Psoas muscle (tissue), 8 donors: ENCODE results near the gene ADAD2. TPM values are rescaled to one million over a fixed set of nuclear protein-coding genes. Genes with fewer than 3 reads are reported as not detected.
A peak's percentile ranks its signal among the peaks of the same experiment; 100 is the strongest.

Experiments
- ATAC-seq, 4 donors: fragments of 200-7000 bp; cut with Tn5 transposase; one replicate each; pipeline ENCODE4 v1.9.1; 2020; ENCODE audit warnings: moderate library complexity in 3 of 4, mild to moderate bottlenecking in 2 of 4
- DNase-seq, 2 donors: peaks; one replicate each; pipeline ENCODE4 v3.0.0-alpha.2; 2020
- H3K27ac ChIP-seq: fragments of 200-600 bp; one replicate; pipeline ENCODE4 v1.8.0; 2022
- H3K27me3 ChIP-seq, 3 donors: fragments of 200-600 bp in 1 of 3; one replicate each; pipeline versions ENCODE4 v1.6.1 to v1.8.0; 2013 to 2022; ENCODE audit warnings: low read length in 2 of 3, mild to moderate bottlenecking in 2 of 3, moderate library complexity in 1 of 3; ENCODE audit not compliant: insufficient read depth in 3 of 3
- H3K36me3 ChIP-seq, 2 donors: fragments of 200-600 bp in 1 of 2; one replicate each; pipeline versions ENCODE4 v1.6.1 to v1.8.0; 2013 to 2022; ENCODE audit warnings: low read depth in 1 of 2, mild to moderate bottlenecking in 1 of 2, moderate library complexity in 1 of 2; ENCODE audit not compliant: insufficient read depth in 1 of 2
- H3K4me1 ChIP-seq: fragments of 200-600 bp; one replicate; pipeline ENCODE4 v1.8.0; 2022
- H3K4me3 ChIP-seq: fragments of 200-600 bp; one replicate; pipeline ENCODE4 v1.8.0; 2022; ENCODE audit warnings: mild to moderate bottlenecking
- H3K9me3 ChIP-seq: fragments of 200-600 bp; one replicate; pipeline ENCODE4 v1.8.0; 2022
- WGBS, 3 donors: extraction: QIAGEN DNeasy Blood & Tissue Kit; methylation state at CpG; one replicate each; pipeline versions ENCODE4 v1.1.6 to v1.1.7; 2013; 5-methylcytosine and 5-hydroxymethylcytosine counted together
- intact Hi-C, 2 donors: fragments of 100-400 bp; cut with DNase I; formaldehyde crosslinking; loops; one replicate each; pipeline versions ENCODE4 v1.11.0 to v1.14.2; 2022
- polyA plus RNA-seq, 3 donors: library from polyadenylated mRNA; stranded (reverse); fragments of 200-250 nt; gene quantifications; one replicate each; pipeline ENCODE4 v1.2.3, GENCODE V29; 2013
- total RNA-seq, 4 donors: library from RNA; stranded (reverse); fragmentation: NEBNext Ultra II Directional in 2 of 4; extraction: Animal tissue kit (Norgen Biotek cat#: 25700) in 2 of 4; gene quantifications; one replicate each; pipeline versions ENCODE4 v1.2.1 to v1.2.4, GENCODE V29; 2021 to 2023
- TF ChIP-seq, protein P1 (sequence below): fragments of 200-600 bp; IDR thresholded peaks from one replicate; pipeline ENCODE4 v1.8.0; 2022; ENCODE audit warnings: antibody characterized with exemption
- donor health status: healthy with polysubstance abuse.
- donor health status: DM: no; HTN: no; CAD: no; lungs with moderate emphysema.
- donor health status: Bipolar disorder and iron deficiency.
- donor health status: healthy.
- donor health status: DM: yes; HTN: yes; CAD: no.
- donor health status: DM: no; HTN: no; CAD: no.
- donor health status: DM: no; HTN: no; CAD: no.
- donor health status: DM: yes; HTN: yes; CAD: no.

The ADAD2 gene
- total and polyA plus RNA-seq, 7 donors, result 0.17 to 0.69 (median 0.18) TPM; not detected in 4

- WGBS, 3 donors, result 84 to 87% (median 85%) methylated on average over 6 of the region's 6 CpGs
- intact Hi-C loops, result no loop called here
- Histone ChIP-seq H3K27ac (no peak overlapping the region), H3K4me1 (peaks cover 2% of the 10 kb centered on the region), H3K36me3 (no peaks in the 10 kb centered on the region), H3K4me3 (no peak overlapping the region), H3K9me3 (no peaks in the 10 kb centered on the region), H3K27me3 (peaks cover 0 to 7% (median 3%) of the 10 kb centered on the region in 3 donors)
- ATAC-seq (no peak), DNase-seq (no peak)
- TF ChIP-seq, protein P1, sequence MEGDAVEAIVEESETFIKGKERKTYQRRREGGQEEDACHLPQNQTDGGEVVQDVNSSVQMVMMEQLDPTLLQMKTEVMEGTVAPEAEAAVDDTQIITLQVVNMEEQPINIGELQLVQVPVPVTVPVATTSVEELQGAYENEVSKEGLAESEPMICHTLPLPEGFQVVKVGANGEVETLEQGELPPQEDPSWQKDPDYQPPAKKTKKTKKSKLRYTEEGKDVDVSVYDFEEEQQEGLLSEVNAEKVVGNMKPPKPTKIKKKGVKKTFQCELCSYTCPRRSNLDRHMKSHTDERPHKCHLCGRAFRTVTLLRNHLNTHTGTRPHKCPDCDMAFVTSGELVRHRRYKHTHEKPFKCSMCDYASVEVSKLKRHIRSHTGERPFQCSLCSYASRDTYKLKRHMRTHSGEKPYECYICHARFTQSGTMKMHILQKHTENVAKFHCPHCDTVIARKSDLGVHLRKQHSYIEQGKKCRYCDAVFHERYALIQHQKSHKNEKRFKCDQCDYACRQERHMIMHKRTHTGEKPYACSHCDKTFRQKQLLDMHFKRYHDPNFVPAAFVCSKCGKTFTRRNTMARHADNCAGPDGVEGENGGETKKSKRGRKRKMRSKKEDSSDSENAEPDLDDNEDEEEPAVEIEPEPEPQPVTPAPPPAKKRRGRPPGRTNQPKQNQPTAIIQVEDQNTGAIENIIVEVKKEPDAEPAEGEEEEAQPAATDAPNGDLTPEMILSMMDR, result no peak
Measured at GRCh38 chr16:84227548-84227947, 36.6 kb downstream of the ADAD2 start.

DNA sequence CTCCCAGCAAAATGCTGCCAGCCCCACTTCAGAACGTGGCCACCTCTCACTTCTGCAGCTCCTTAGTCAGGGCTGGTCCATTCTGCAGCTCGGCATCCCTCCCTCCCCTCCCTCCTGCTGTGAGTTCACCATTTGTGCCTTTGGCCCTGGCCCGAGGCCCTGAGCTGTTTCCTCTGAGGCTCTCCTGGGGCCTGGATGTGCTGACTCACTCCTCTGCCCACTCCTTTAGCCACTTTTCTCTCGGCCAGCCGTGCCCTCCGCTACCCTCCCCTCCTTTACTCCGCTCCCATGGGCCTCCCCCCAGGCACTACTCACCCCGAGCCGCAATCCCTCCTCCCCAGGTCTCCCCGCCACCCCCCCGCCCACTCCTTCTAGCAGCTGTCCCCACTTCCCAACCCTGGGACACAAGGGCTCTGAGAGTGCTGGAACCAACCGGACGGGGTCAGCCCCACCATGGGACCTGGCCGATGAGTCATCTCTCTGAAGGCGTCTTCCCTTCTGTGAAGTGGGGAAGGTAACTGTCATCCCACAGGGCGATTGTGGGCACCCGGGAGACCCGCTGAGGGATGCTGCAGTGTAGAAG lies 37.4 kb downstream of the ADAD2 start:
- ATAC-seq (peak; percentile 49 to 84 (median 80)), DNase-seq (peak; percentile 82 to 89)
- 21 to 23% (median 21%) methylated on average over 17 to 18 of the region's 18 CpGs for WGBS, 3 donors
- TF ChIP-seq, protein P1, result no peak
- Histone ChIP-seq H3K9me3 (no peaks in the 10 kb centered on the region), H3K4me1 (peaks cover 2% of the 10 kb centered on the region), H3K36me3 (no peaks in the 10 kb centered on the region), H3K4me3 (no peak overlapping the region), H3K27me3 (peaks cover 0 to 7% (median 3%) of the 10 kb centered on the region in 3 donors), H3K27ac (no peak overlapping the region)
- intact Hi-C loops, result no loop called here

DNA sequence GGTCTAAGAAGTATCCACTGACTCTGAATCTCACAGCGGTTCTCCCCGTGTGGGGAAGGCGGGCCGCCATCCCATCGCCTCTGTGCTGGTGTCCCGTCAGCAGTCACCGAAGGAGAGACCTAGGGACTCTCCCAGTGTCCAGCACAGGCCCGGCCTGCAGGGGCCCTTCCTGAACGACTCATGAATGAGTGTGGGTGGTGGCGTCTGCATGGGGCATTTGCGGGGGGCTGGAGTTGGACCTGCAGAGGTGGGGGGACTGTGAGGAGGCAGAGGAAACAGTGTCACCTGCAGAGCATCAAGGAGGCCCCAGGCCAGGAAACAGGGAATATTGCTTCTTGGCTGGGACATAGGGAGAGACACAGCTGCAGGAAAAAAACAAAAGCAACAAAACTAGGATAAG lies 38.5 kb downstream of the ADAD2 start:
- Histone ChIP-seq H3K9me3 (no peaks in the 10 kb centered on the region), H3K36me3 (no peaks in the 10 kb centered on the region), H3K27ac (no peak overlapping the region), H3K4me1 (peaks cover 2% of the 10 kb centered on the region), H3K4me3 (no peak overlapping the region), H3K27me3 (peaks cover 0 to 6% (median 2%) of the 10 kb centered on the region in 3 donors)
- no peak for ATAC-seq
- TF ChIP-seq, protein P1, result no peak
- no peak for DNase-seq
- 74 to 84% (median 74%) methylated on average over 11 of the region's 11 CpGs for WGBS, 3 donors
- intact Hi-C loops, result no loop called here

DNA sequence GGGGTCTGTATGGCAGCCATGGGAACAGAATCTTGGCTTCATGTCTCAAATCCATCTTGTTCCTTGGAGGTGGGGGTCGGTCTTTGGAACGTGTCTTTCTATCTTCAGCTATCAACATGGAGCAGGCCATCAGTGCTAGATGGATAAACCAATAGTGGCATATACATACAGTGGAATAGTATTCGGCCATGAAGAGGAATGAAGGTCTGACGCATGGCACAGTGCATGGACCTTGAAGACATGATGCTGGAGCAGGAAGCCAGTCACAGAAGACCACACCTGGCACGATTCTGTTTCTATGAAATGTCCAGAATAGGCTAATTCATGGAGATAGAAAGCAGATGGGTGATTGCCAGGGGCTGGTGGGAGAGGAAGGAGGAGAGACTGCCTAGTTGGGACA lies 41.1 kb downstream of the ADAD2 start:
- Histone ChIP-seq H3K27me3 (no peaks in the 10 kb centered on the region), H3K9me3 (no peaks in the 10 kb centered on the region), H3K27ac (no peak overlapping the region), H3K36me3 (no peaks in the 10 kb centered on the region), H3K4me1 (peaks cover 2% of the 10 kb centered on the region), H3K4me3 (no peak overlapping the region)
- DNase-seq, result no peak
- ATAC-seq, result no peak
- 92 to 93% (median 92%) methylated on average over 5 of the region's 5 CpGs for WGBS, 3 donors
- TF ChIP-seq, protein P1, result no peak
- intact Hi-C loops, result no loop called here

GRCh38 chr16:84232969-84233368 lies 42.0 kb downstream of the ADAD2 start:
- Histone ChIP-seq H3K36me3 (no peaks in the 10 kb centered on the region), H3K4me3 (no peak overlapping the region), H3K27me3 (peaks cover 0 to 3% (median 0%) of the 10 kb centered on the region in 3 donors), H3K4me1 (peaks cover under 1% of the 10 kb centered on the region), H3K27ac (no peak overlapping the region), H3K9me3 (no peaks in the 10 kb centered on the region)
- no peak for DNase-seq
- 91 to 93% (median 93%) methylated on average over 5 of the region's 5 CpGs for WGBS, 3 donors
- TF ChIP-seq, protein P1, result no peak
- intact Hi-C loops, result no loop called here
- no peak for ATAC-seq
